ENCODE results near the gene RICTOR.

- TF ChIP-seq ZNF580 (tag by site-specific recombination; IDR thresholded peaks at IDR 0.05), result no peak
- TF ChIP-seq ZNF114 (tag by site-specific recombination; IDR thresholded peaks at IDR 0.05), result no peak
- no peak for TF ChIP-seq ZFP41 (tag by site-specific recombination; IDR thresholded peaks at IDR 0.05; ENCODE audit: borderline replicate concordance)
- TF ChIP-seq ZNF391 (tag by site-specific recombination; IDR thresholded peaks at IDR 0.05; ENCODE audit: borderline replicate concordance, low read depth), result no peak
- no peak for TF ChIP-seq ZNF76 (tag by site-specific recombination; IDR thresholded peaks at IDR 0.05; ENCODE audit: borderline replicate concordance, low read depth)
- TF ChIP-seq ZNF433 (tag by site-specific recombination; IDR thresholded peaks at IDR 0.05; ENCODE audit: low read depth), result no peak
Measured at GRCh38 chr5:39055768-39056398, 18.3 kb downstream of the RICTOR start.
